GM18517 (cell line): Measurements from ENCODE around the gene NECTIN2.
"Not testable (repeated sequence)": the region's sequence is repeated elsewhere in the genome, so short reads cannot be mapped to it uniquely, and the experiment has no call there.

Experiments used
- ATAC-seq: cut with Tn5 transposase; IDR thresholded peaks from one replicate; pipeline ENCODE4 v1.9.1; 2021; ENCODE audit warnings: mild to moderate bottlenecking, moderate library complexity; ENCODE audit not compliant: unreplicated experiment

NECTIN2 gene

DNA sequence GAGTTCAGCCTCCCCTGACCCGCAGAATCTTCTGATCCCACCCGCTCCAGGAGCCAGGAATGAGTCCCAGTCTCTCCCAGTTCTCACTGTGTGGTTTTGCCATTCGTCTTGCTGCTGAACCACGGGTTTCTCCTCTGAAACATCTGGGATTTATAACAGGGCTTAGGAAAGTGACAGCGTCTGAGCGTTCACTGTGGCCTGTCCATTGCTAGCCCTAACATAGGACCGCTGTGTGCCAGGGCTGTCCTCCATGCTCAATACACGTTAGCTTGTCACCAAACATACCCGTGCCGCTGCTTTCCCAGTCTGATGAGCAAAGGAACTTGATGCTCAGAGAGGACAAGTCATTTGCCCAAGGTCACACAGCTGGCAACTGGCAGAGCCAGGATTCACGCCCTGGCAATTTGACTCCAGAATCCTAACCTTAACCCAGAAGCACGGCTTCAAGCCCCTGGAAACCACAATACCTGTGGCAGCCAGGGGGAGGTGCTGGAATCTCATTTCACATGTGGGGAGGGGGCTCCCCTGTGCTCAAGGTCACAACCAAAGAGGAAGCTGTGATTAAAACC is 58.4 kb downstream of the NECTIN2 start:
- ATAC-seq = no peak

DNA sequence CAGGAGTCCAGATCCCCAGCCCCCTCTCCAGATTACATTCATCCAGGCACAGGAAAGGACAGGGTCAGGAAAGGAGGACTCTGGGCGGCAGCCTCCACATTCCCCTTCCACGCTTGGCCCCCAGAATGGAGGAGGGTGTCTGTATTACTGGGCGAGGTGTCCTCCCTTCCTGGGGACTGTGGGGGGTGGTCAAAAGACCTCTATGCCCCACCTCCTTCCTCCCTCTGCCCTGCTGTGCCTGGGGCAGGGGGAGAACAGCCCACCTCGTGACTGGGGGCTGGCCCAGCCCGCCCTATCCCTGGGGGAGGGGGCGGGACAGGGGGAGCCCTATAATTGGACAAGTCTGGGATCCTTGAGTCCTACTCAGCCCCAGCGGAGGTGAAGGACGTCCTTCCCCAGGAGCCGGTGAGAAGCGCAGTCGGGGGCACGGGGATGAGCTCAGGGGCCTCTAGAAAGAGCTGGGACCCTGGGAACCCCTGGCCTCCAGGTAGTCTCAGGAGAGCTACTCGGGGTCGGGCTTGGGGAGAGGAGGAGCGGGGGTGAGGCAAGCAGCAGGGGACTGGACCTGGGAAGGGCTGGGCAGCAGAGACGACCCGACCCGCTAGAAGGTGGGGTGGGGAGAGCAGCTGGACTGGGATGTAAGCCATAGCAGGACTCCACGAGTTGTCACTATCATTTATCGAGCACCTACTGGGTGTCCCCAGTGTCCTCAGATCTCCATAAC is 59.5 kb downstream of the NECTIN2 start, which contains the start of gene APOE:
TSS of gene APOE (plus strand) at position 360 of the 724 bp plus-strand sequence. CDS start 829 bp downstream, outside the sequence.
- no peak for ATAC-seq

DNA sequence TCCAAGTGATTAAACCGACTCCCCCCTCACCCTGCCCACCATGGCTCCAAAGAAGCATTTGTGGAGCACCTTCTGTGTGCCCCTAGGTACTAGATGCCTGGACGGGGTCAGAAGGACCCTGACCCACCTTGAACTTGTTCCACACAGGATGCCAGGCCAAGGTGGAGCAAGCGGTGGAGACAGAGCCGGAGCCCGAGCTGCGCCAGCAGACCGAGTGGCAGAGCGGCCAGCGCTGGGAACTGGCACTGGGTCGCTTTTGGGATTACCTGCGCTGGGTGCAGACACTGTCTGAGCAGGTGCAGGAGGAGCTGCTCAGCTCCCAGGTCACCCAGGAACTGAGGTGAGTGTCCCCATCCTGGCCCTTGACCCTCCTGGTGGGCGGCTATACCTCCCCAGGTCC is 61.5 kb downstream of the NECTIN2 start:
- no peak for ATAC-seq

DNA sequence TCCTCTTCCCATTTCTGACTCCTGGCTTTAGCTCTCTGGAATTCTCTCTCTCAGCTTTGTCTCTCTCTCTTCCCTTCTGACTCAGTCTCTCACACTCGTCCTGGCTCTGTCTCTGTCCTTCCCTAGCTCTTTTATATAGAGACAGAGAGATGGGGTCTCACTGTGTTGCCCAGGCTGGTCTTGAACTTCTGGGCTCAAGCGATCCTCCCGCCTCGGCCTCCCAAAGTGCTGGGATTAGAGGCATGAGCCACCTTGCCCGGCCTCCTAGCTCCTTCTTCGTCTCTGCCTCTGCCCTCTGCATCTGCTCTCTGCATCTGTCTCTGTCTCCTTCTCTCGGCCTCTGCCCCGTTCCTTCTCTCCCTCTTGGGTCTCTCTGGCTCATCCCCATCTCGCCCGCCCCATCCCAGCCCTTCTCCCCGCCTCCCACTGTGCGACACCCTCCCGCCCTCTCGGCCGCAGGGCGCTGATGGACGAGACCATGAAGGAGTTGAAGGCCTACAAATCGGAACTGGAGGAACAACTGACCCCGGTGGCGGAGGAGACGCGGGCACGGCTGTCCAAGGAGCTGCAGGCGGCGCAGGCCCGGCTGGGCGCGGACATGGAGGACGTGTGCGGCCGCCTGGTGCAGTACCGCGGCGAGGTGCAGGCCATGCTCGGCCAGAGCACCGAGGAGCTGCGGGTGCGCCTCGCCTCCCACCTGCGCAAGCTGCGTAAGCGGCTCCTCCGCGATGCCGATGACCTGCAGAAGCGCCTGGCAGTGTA is 62.2 kb downstream of the NECTIN2 start:
- no peak for ATAC-seq

DNA sequence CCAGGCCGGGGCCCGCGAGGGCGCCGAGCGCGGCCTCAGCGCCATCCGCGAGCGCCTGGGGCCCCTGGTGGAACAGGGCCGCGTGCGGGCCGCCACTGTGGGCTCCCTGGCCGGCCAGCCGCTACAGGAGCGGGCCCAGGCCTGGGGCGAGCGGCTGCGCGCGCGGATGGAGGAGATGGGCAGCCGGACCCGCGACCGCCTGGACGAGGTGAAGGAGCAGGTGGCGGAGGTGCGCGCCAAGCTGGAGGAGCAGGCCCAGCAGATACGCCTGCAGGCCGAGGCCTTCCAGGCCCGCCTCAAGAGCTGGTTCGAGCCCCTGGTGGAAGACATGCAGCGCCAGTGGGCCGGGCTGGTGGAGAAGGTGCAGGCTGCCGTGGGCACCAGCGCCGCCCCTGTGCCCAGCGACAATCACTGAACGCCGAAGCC is 62.8 kb downstream of the NECTIN2 start:
- no peak for ATAC-seq

DNA sequence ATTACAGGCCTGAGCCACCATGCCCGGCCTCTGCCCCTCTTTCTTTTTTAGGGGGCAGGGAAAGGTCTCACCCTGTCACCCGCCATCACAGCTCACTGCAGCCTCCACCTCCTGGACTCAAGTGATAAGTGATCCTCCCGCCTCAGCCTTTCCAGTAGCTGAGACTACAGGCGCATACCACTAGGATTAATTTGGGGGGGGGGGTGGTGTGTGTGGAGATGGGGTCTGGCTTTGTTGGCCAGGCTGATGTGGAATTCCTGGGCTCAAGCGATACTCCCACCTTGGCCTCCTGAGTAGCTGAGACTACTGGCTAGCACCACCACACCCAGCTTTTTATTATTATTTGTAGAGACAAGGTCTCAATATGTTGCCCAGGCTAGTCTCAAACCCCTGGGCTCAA is 63.7 kb downstream of the NECTIN2 start:
- ATAC-seq = no peak

DNA sequence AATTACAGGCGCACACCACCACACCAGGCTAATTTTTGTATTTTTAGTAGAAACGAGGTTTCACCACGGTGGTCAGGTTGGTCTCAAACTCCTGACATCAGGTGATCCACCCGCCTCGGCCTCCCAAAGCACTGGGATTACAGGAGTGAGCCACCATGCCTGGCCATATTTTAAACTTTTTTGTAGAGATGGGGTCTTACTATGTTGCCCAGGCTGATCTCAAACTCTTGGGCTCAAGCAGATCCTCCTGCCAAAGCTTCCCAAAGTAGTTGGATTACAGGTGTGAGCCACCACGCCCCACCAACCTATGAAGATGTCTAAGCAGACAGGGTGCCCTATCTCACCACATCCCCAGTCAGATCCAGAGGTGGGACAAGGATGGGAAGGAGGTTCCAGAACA is 65.8 kb downstream of the NECTIN2 start:
- ATAC-seq = not testable (repeated sequence)

DNA sequence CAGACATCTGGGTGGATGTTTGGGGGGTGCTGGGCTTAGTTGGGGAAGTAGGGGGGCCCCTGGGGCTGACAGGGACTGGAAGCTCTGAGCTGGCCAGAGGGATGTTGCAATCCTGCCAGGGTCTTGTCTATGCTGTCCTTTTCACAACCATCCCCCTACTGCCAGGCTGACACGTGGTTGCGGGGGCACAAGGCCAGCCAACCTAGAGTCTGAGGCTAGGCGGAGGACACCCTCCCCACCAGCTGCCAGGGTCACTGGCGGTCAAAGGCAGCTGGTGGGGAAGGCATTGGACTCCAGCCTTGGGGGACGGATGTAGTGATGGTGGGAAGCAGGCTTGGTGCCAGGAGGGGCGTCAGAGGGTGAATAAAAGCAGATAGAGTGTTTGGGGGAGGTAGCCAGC is 66.8 kb downstream of the NECTIN2 start:
- no peak for ATAC-seq

DNA sequence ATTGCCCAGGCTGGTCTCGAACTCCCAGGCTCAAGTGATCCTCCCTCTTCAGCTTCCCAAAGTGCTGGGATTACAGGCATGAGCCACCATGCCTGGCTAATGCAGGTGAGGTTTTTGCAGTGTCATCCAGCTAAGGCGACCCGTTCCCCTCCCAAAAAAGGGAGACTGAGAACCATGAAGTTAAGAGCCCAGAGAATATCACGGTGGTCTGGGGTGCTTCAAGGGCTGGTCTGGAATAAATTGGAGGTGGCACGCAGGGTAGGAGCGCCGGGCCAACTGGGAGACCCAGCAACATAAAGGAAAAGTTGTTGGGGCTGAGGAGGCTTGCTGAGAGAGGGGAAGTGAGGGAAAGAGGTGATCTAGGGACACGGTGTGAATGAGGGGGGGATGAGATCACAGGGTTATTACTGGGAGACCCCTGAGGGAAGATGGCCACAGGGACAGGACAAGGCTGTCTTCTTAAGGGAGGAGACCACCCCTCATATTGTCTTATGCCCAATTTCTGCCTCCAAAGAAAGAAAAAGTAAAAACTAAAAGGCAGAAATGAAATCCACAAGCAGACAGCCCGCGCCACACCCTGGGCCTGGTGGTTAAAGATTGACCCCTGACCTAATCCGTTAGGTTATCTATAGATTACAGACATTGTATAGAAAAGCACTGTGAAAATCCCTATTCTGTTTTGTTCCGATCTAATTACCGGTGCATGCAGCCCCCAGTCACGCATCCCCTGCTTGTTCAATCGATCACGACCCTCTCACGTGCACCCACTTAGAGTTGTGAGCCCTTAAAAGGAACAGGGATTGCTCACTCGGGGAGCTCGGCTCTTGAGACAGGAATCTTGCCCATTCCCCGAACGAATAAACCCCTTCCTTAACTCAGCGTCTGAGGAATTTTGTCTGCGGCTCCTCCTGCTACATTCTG is 67.7 kb downstream of the NECTIN2 start:
- ATAC-seq = not testable (repeated sequence)

DNA sequence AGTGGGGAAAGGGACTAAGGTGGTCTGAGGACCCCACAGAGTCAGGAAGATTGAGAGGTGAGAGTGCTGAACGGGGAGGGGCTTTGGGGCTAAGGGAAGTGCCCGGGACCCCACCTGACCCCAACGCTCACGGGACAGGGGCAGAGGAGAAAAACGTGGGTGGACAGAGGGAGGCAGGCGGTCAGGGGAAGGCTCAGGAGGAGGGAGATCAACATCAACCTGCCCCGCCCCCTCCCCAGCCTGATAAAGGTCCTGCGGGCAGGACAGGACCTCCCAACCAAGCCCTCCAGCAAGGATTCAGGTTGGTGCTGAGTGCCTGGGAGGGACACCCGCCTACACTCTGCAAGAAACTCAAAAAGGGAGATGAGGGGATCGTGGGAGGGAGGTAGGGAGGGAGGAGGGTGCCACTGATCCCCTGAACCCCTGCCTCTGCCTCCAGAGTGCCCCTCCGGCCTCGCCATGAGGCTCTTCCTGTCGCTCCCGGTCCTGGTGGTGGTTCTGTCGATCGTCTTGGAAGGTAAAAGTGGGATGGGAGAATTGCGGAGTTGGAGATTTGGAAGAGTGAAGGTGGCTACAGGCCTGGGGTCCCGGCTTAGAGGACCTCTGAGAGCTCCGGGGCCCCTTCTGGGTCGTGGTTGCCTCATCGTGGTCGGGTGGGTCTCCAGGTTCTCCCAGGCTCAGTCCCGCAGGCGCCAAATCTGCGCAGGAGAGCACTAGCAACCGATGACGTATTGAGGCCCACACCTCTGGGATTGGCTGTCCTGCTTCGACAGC is 68.5 kb downstream of the NECTIN2 start, which contains the start of gene APOC1:
TSS of gene APOC1 (plus strand) at position 176 of the 774 bp plus-strand sequence. CDS start at position 460, 284 bp downstream.
- peak; percentile 88 for ATAC-seq

DNA sequence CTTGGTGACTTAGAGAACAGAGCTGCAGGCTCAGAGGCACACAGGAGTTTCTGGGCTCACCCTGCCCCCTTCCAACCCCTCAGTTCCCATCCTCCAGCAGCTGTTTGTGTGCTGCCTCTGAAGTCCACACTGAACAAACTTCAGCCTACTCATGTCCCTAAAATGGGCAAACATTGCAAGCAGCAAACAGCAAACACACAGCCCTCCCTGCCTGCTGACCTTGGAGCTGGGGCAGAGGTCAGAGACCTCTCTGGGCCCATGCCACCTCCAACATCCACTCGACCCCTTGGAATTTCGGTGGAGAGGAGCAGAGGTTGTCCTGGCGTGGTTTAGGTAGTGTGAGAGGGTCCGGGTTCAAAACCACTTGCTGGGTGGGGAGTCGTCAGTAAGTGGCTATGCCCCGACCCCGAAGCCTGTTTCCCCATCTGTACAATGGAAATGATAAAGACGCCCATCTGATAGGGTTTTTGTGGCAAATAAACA is 78.2 kb downstream of the NECTIN2 start:
- ATAC-seq = no peak

DNA sequence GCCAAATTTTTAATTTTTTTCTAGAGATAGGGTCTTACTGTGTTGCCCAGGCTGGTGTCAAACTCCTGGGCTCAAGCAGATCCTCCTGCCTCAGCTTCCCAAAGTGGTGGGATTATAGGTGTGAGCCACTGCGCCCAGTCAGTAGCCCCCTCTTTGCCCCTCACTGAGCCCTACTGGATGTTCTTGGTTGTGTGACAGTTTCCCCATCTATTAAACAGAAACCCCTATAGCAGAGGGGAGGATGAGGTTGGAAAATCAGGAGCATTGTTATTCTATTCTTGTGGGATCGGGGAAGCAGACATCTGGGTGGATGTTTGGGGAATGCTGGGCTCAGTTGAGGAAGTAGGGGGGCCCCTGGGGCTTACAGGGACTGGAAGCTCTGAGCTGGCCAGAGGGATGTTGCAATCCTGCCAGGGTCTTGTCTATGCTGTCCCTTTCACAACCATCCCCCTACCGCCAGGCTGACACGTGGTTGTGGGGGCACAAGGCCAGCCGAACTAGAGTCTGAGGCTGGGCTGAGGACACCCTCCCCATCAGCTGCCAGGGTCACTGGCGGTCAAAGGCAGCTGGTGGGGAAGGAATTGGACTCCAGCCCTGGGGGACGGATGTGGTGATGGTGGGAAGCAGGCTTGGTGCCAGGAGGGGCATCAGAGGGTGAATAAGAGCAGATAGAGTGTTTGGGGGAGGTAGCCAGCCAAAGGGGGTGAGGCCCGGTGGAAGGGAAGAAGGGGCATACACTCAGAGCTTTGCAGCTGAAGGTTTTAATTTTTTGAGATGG is 79.2 kb downstream of the NECTIN2 start:
- no peak for ATAC-seq

DNA sequence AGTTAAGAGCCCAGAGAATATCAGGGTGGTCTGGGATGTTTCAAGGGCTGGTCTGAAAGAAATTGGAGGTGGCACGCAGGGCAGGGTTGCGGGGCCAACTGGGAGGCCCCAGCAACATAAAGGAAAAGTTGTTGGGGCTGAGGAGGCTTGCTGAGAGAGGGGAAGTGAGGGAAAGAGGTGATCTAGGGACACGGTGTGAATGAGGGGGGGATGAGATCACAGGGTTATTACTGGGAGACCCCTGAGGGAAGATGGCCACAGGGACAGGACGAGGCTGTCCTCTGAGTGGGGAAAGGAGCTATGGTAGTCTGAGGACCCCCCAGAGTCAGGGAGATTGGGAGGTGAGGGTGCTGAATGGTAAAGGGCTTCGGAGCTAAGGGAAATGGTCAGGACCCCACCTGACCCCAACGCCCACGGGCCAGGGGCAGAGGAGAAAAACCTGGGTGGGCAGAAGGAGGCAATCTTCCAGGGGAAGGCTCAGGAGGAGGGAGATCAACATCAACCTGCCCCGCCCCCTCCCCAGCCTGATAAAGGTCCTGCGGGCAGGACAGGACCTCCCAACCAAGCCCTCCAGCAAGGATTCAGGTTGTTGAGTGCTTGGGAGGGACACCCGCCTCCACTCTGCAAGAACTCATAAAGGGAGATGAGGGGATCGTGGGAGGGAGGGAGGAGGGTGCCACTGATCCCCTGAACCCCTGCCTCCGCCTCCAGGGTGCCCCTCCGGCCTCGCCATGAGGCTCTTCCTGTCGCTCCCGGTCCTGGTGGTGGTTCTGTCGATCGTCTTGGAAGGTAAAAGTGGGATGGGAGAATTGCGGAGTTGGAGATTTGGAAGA is 80.4 kb downstream of the NECTIN2 start:
- not testable (repeated sequence) for ATAC-seq

DNA sequence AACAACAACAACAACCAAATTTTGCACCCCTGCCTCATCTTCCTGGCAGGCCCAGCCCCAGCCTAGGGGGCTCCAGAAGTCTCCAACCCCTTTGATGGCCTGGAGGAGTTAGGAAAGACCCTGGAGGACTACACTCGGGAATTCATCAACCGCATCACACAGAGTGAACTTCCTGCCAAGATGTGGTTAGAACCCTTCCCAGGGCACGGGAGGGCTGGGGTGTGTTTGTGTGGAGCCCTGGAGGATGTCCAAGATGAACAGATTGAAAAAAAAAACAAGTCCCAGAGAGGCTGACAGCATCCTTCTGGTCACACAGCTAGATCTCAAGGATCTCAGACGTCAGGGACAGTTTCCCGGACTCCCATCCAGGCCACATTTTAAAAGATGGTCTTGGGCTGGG is 81.6 kb downstream of the NECTIN2 start:
- no peak for ATAC-seq

DNA sequence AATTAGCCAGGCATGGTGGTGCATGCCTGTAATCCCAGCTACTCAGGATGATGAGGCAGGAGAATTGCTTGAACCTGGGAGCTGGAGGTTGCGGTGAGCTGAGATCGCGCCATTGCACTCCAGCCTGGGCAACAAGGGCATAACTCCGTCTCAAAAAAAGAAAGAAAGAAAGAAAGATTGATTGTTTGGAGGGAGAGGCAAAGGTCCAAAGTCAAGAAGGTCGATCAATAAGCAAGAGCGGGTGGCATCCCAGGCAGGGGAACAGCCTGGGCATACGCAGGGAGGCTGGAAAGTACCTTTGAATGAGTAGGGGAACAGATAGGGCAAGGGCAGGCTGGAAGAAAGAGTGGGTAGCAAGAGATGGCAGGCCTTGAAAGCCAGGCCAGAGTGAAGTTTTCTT is 84.0 kb downstream of the NECTIN2 start:
- ATAC-seq = no peak

DNA sequence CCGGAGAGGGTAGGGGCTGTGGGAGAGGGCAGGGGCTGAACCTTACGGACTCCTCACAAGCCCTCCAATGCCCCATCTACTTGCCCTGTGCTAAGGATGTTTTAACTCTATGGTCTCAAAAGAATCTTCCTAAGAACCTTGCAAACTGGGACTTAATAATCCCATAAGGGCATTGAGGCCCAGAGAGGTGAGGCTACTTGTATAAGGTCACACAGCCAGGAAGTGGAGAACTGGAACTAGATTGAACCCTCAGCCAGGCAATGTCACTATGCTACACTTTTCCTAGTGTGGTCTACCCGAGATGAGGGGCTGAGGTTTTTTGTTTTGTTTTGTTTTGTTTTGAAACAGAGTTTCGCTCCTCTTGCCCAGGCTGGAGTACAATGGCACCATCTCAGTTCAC is 85.4 kb downstream of the NECTIN2 start:
- ATAC-seq = no peak
